K562 (cell line): ENCODE measurements around the gene OTUD1. TPM values are rescaled to one million over a fixed set of nuclear protein-coding genes. Genes with fewer than 3 reads are reported as not detected.

Experiments used
- ATAC-seq: fragments of 200-7000 bp; cut with Tn5 transposase; 3 replicates; pipeline ENCODE4 v1.9.1; 2020; ENCODE audit warnings: moderate library complexity
- BruUV-seq: library from RNA; stranded (reverse); fragments of 400-500 nt; replicated peaks from 2 replicates; lab custom pipeline; 2021; lab: Mats Ljungman, UMichigan
- CTCF ChIA-PET: fragments of 300-600 bp; formaldehyde crosslinking; extraction: SDS; loops from one replicate; lab custom pipeline; 2021; ENCODE audit warnings: low intra/inter-chr PET ratio; lab: Yijun Ruan, JAX
- POLR2A ChIA-PET: fragments of 300-600, 350-650 bp; sonication (Branson Sonifier 250); formaldehyde crosslinking; extraction: SDS; loops from one replicate; lab custom pipeline; 2021; ENCODE audit warnings: antibody characterized with exemption, inconsistent platforms; lab: Yijun Ruan, JAX
- DNase-seq, 4 experiments: peaks; one replicate each; pipeline versions ENCODE4 v3.0.0 to v3.0.0-alpha.2; 2011 to 2018; ENCODE audit warnings: low spot score in 3 of 4, mixed read lengths in 3 of 4; ENCODE audit errors: extremely low read depth in 1 of 4
- FAIRE-seq: peaks from 2 replicates; lab custom pipeline; 2011; peaks lifted over from hg19 to GRCh38; lab: Jason Lieb, UNC
- H2AFZ ChIP-seq: 2 replicates; pipeline ENCODE4 v1.6.0; 2011; ENCODE audit warnings: low read depth, low read length, control low read depth, inconsistent platforms
- H3K27ac ChIP-seq: fragments of 200-600 bp; 3 replicates; pipeline ENCODE4 v1.8.0; 2011; ENCODE audit warnings: low read depth, mild to moderate bottlenecking, control low read depth, inconsistent platforms, low read length, moderate library complexity, mixed read lengths; ENCODE audit errors: extremely low read depth
- H3K27me3 ChIP-seq, 2 experiments: fragments of 300-600 bp in 1 of 2; 2 replicates in 1 of 2; 3 replicates in 1 of 2; pipeline versions ENCODE4 v1.6.0 to v1.8.0; 2011; ENCODE audit warnings: inconsistent platforms in 2 of 2, low read length in 2 of 2, mild to moderate bottlenecking in 1 of 2, mixed read lengths in 1 of 2, moderate library complexity in 1 of 2; ENCODE audit not compliant: control insufficient read depth in 2 of 2, insufficient read depth in 2 of 2
- H3K36me3 ChIP-seq: fragments of 300-600 bp; 3 replicates; pipeline ENCODE4 v1.8.0; 2011; ENCODE audit warnings: mild to moderate bottlenecking, low read length, inconsistent platforms; ENCODE audit not compliant: control insufficient read depth, insufficient read depth
- H3K4me1 ChIP-seq, 2 experiments: fragments of 200-600 bp in 1 of 2; replicated peaks in 1 of 2; 2 replicates in 1 of 2; 3 replicates in 1 of 2; pipeline versions ENCODE4 v1.5.1 to v1.8.0; 2011; ENCODE audit warnings: inconsistent platforms in 2 of 2, low read length in 2 of 2, mild to moderate bottlenecking in 1 of 2, mixed read lengths in 1 of 2, moderate library complexity in 1 of 2; ENCODE audit not compliant: control insufficient read depth in 2 of 2, insufficient read depth in 2 of 2
- H3K4me2 ChIP-seq: 2 replicates; pipeline ENCODE4 v1.6.1; 2011; ENCODE audit warnings: low read length, control low read depth, inconsistent platforms, mixed read lengths; ENCODE audit not compliant: insufficient read depth
- H3K4me3 ChIP-seq: fragments of 200-600 bp; sonication (generic), shearing (Covaris generic); 2 replicates; pipeline ENCODE4 v1.5.1; 2016; ENCODE audit warnings: control low read depth, inconsistent platforms
- H3K79me2 ChIP-seq: fragments of 200-600 bp; 3 replicates; pipeline ENCODE4 v1.8.0; 2011; ENCODE audit warnings: low read length, inconsistent platforms; ENCODE audit not compliant: control insufficient read depth, insufficient read depth
- H3K9ac ChIP-seq, 2 experiments: 2 replicates each; pipeline versions ENCODE4 v1.6.0 to v1.6.1; 2011; ENCODE audit warnings: low read depth in 2 of 2, low read length in 2 of 2, control low read depth in 1 of 2, inconsistent platforms in 1 of 2, mild to moderate bottlenecking in 1 of 2, mixed read lengths in 1 of 2; ENCODE audit not compliant: insufficient read depth in 1 of 2
- H3K9me1 ChIP-seq: one replicate; pipeline ENCODE4 v1.6.0; 2011; ENCODE audit warnings: inconsistent platforms, mild to moderate bottlenecking, low read length, moderate library complexity; ENCODE audit not compliant: control insufficient read depth, insufficient read depth
- H3K9me3 ChIP-seq: replicated peaks from 2 replicates; pipeline ENCODE4 v1.5.1; 2011; ENCODE audit warnings: low read depth, low read length, inconsistent platforms; ENCODE audit not compliant: control insufficient read depth, insufficient read depth
- H4K20me1 ChIP-seq: replicated peaks from 2 replicates; pipeline ENCODE4 v1.6.1; 2011; ENCODE audit warnings: low read length, inconsistent platforms, mixed read lengths; ENCODE audit not compliant: control insufficient read depth, insufficient read depth
- BCLAF1 ChIP-seq, 2 experiments: fragments of 450-650 bp in 1 of 2; IDR thresholded peaks; 2 replicates each; pipeline ENCODE4 v1.6.1; 2011 to 2017; ENCODE audit warnings: low read depth in 2 of 2, antibody characterized with exemption in 1 of 2, borderline replicate concordance in 1 of 2, low read length in 1 of 2, mild to moderate bottlenecking in 1 of 2, mixed read lengths in 1 of 2; ENCODE audit not compliant: control insufficient read depth in 1 of 2
- CBX3 ChIP-seq, 2 experiments: IDR thresholded peaks; 1 replicate in 1 of 2; 2 replicates in 1 of 2; pipeline ENCODE4 v1.6.1; 2012; ENCODE audit warnings: inconsistent platforms in 2 of 2, low read length in 2 of 2, borderline replicate concordance in 1 of 2, control low read depth in 1 of 2
- DMBX1 ChIP-seq: fragments of 250-450 bp; sonication (Bioruptor Pico); IDR thresholded peaks from 2 replicates; pipeline ENCODE4 v1.8.0; 2022; ENCODE audit warnings: inconsistent platforms, mild to moderate bottlenecking, moderate library complexity, borderline replicate concordance
- E2F1 ChIP-seq: sonication (generic); formaldehyde crosslinking; IDR thresholded peaks from 2 replicates; pipeline ENCODE4 v1.8.1; 2023; ENCODE audit warnings: mild to moderate bottlenecking, missing genetic modification reagents, moderate library complexity
- ETV6 ChIP-seq, 3 experiments: fragments of 150-350 bp in 1 of 3; sonication (generic) in 1 of 3; formaldehyde crosslinking in 1 of 3; IDR thresholded peaks; 2 replicates each; pipeline versions ENCODE4 v1.6.1 to v1.8.0; 2014 to 2022; ENCODE audit warnings: borderline replicate concordance in 2 of 3, low read depth in 2 of 3, antibody characterized with exemption in 1 of 3, low read length in 1 of 3, mild to moderate bottlenecking in 1 of 3, missing genetic modification reagents in 1 of 3
- GATAD2A ChIP-seq: fragments of 450-650 bp; IDR thresholded peaks from 2 replicates; pipeline ENCODE4 v1.6.1; 2017
- PYGO2 ChIP-seq: fragments of 450-650 bp; IDR thresholded peaks from 2 replicates; pipeline ENCODE4 v1.6.1; 2016; ENCODE audit warnings: mild to moderate bottlenecking, missing genetic modification characterization, moderate library complexity, missing compliant biosample characterization
- ZNF277 ChIP-seq: fragments of 250-450 bp; sonication (Bioruptor Pico); IDR thresholded peaks from 2 replicates; pipeline ENCODE4 v1.8.0; 2022; ENCODE audit warnings: inconsistent platforms, mild to moderate bottlenecking, moderate library complexity, borderline replicate concordance
- ZNF609 ChIP-seq: sonication (generic); formaldehyde crosslinking; IDR thresholded peaks from 2 replicates; pipeline ENCODE4 v1.8.1; 2023; ENCODE audit warnings: missing genetic modification reagents, mild to moderate bottlenecking, borderline replicate concordance
- WGBS: fragments of 100-300 bp; shearing (Covaris generic); methylation state at CpG from one replicate; pipeline ENCODE4 v1.1.6; 2016; ENCODE audit warnings: low coverage, mixed read lengths; ENCODE audit not compliant: insufficient coverage; ENCODE audit errors: missing lambda C conversion rate; 5-methylcytosine and 5-hydroxymethylcytosine counted together
- in situ Hi-C: fragments of 300-500 bp; cut with MboI; formaldehyde crosslinking; loops from 4 replicates; pipeline ENCODE4 v1.15.0; 2018; ENCODE audit warnings: inconsistent platforms, mixed read lengths
- intact Hi-C: fragments of 100-400 bp; cut with micrococcal nuclease; formaldehyde crosslinking; loops from 2 replicates; pipeline ENCODE4 v1.14.2; 2022
- polyA plus RNA-seq, 8 experiments: library from polyadenylated mRNA; depleted of rRNA in 4 of 8; stranded (reverse) in 5 of 8; unstranded in 3 of 8; fragments of >200 nt; fragmentation: Nextera tagmentation in 2 of 8; fragmentation: Illumina TruSeq in 1 of 8; extraction: Ambion mirVana in 2 of 8; extraction: Trizol in 1 of 8; gene quantifications; 2 replicates each; pipeline versions ENCODE4 v1.2.1 to v1.2.3, GENCODE V29; 2011 to 2014; ENCODE audit warnings: inconsistent platforms in 1 of 8, missing spikeins in 1 of 8
- total RNA-seq, 7 experiments: library from RNA; depleted of rRNA in 6 of 7; stranded (reverse); fragments of >200 nt in 6 of 7; fragmentation: Illumina TruSeq in 2 of 7; extraction: Trizol in 2 of 7; gene quantifications; 2 replicates each; pipeline versions ENCODE4 v1.2.1 to v1.2.3, GENCODE V29; 2011 to 2021; ENCODE audit warnings: low replicate concordance in 1 of 7

The OTUD1 gene
- total and polyA plus RNA-seq, 9 of the 15 experiments (the other 6 are each of a cell fraction or from before 2014, with no cell fraction given): 0.29 to 2.0 (median 0.49) TPM

- FAIRE-seq (no peak), ATAC-seq (no peak), DNase-seq (no peak)
- Histone ChIP-seq H3K4me2 (no peak overlapping the region), H3K36me3 (no peaks in the 10 kb centered on the region), H3K79me2 (no peaks in the 10 kb centered on the region), H4K20me1 (no peaks in the 10 kb centered on the region), H3K9me3 (no peaks in the 10 kb centered on the region), H2AFZ (no peak overlapping the region), H3K4me3 (no peak overlapping the region), H3K9ac (no peak overlapping the region), H3K27ac (no peak overlapping the region), H3K9me1 (no peaks in the 10 kb centered on the region), H3K27me3 (peaks cover 3 to 7% of the 10 kb centered on the region in 2 experiments; a peak in 3 of 5 replicates), H3K4me1 (no peaks in the 10 kb centered on the region; a peak in 1 of 5 replicates)
- in situ Hi-C loops (no loop called here), intact Hi-C loops (no loop called here)
- CTCF ChIA-PET: no interaction called here
- POLR2A ChIA-PET: interaction anchor here (0.9 kb wide), 1 partner anchor 10 kb away, joined by 4 read pairs; no protein-coding TSS in a partner anchor
- 1% methylated on average over 4 of the region's 4 CpGs for WGBS
- BruUV-seq: no TSS peak
- TF ChIP-seq GATAD2A: no peak
- no peak for TF ChIP-seq CBX3 (IDR thresholded peaks at IDR 0.05; ENCODE audit: borderline replicate concordance in 1 of 2, low read length in 2 of 2)
- no peak for TF ChIP-seq DMBX1 (CRISPR knock-in tag)
- no peak for TF ChIP-seq BCLAF1 (IDR thresholded peaks at IDR 0.05; ENCODE audit: borderline replicate concordance in 1 of 2, control insufficient read depth in 1 of 2, low read depth in 2 of 2, low read length in 1 of 2)
- TF ChIP-seq E2F1 (CRISPR knock-in tag): no peak
- no peak for TF ChIP-seq ZNF609 (CRISPR knock-in tag)
- TF ChIP-seq ZNF277 (CRISPR knock-in tag): no peak
- TF ChIP-seq ETV6 (IDR thresholded peaks at IDR 0.05; ENCODE audit: borderline replicate concordance in 1 of 2, low read depth in 2 of 2, low read length in 1 of 2): no peak
- TF ChIP-seq ETV6 (CRISPR knock-in tag; IDR thresholded peaks at IDR 0.05; ENCODE audit: borderline replicate concordance): no peak
- no peak for TF ChIP-seq PYGO2
Measured at GRCh38 chr10:23453465-23453864, 14.6 kb downstream of the OTUD1 start.
